ENCODE data around the gene IKBKE. TPM values are rescaled to one million over a fixed set of nuclear protein-coding genes. Genes with fewer than 3 reads are reported as not detected.

The IKBKE gene
- polyA plus RNA-seq, 2 of the 4 experiments (the other 2 are of a cell fraction) = 6.3 to 6.4 TPM

GRCh38 chr1:206490771-206491405 is 20.6 kb downstream of the IKBKE start:
- no peak for ATAC-seq
- CTCF ChIA-PET = interaction anchor here (0.7 to 10.1 kb wide), 47 partner anchors 12 to 1336 kb away, joined by 3 to 188 read pairs (median 7); partner anchors contain the start of genes DYRK3, IKBKE and RASSF5
- POLR2A ChIA-PET = no interaction called here
- no peaks in the 10 kb centered on the region for H3K4me1 ChIP-seq
- no peak overlapping the region for H3K4me3 ChIP-seq
- TF ChIP-seq RCOR1 (IDR thresholded peaks at IDR 0.05; ENCODE audit: low read depth, low read length) = no peak
- no peak for TF ChIP-seq USF2 (IDR thresholded peaks at IDR 0.05)
- no peak for TF ChIP-seq KDM5A (IDR thresholded peaks at IDR 0.05)
- no peak for TF ChIP-seq JUN (IDR thresholded peaks at IDR 0.05)
- FAIRE-seq = no peak
- DNase-seq (ENCODE audit: low read depth in 1 of 2, low spot score in 1 of 2) = no peak
- no peaks in the 10 kb centered on the region for H3K9me3 ChIP-seq
- 73% methylated on average over 12 of the region's 12 CpGs for WGBS (ENCODE audit: missing lambda C conversion rate)
- H3K27ac ChIP-seq = no peak overlapping the region
- H3K4me2 ChIP-seq = no peak overlapping the region

GRCh38 chr1:206491616-206492015 is 21.3 kb downstream of the IKBKE start:
- POLR2A ChIA-PET = no interaction called here
- TF ChIP-seq HOXB5 (CRISPR knock-in tag; IDR thresholded peaks at IDR 0.05) (no peak), RARB (CRISPR knock-in tag; IDR thresholded peaks at IDR 0.05) (no peak), HES2 (IDR thresholded peaks at IDR 0.05) (no peak), CHD2 (IDR thresholded peaks at IDR 0.05; ENCODE audit: low read length, partially characterized antibody) (no peak), HMGXB4 (CRISPR knock-in tag; IDR thresholded peaks at IDR 0.05; ENCODE audit: borderline replicate concordance) (no peak), RFX5 (IDR thresholded peaks at IDR 0.05) (no peak)

GRCh38 chr1:206492589-206492988 is 22.3 kb downstream of the IKBKE start:
- H3K4me1 ChIP-seq = no peaks in the 10 kb centered on the region
- no peak for TF ChIP-seq HOXA7 (CRISPR knock-in tag; IDR thresholded peaks at IDR 0.05)
- no peak for TF ChIP-seq HMGXB4 (CRISPR knock-in tag; IDR thresholded peaks at IDR 0.05; ENCODE audit: borderline replicate concordance)
- TF ChIP-seq NPAS2 (CRISPR knock-in tag; IDR thresholded peaks at IDR 0.05; ENCODE audit: borderline replicate concordance) = no peak
- no peak for TF ChIP-seq POLR2A (IDR thresholded peaks at IDR 0.05; ENCODE audit: low read length)
- TF ChIP-seq TP53 (CRISPR knock-in tag; IDR thresholded peaks at IDR 0.05) = no peak
- no peak for TF ChIP-seq RARB (CRISPR knock-in tag; IDR thresholded peaks at IDR 0.05)
- DNase-seq (ENCODE audit: low read depth in 1 of 2, low spot score in 1 of 2) (no peak), ATAC-seq (no peak), FAIRE-seq (no peak)
- H3K9me3 ChIP-seq = no peaks in the 10 kb centered on the region
- H3K4me2 ChIP-seq = no peak overlapping the region
- no peak overlapping the region for H3K4me3 ChIP-seq
- ChIA-PET CTCF (interaction anchor here (1.7 to 10.1 kb wide), 5 partner anchors 10 to 489 kb away, joined by 6 to 188 read pairs (median 11); partner anchors contain the start of gene RASSF5), POLR2A (no interaction called here)
- WGBS (ENCODE audit: missing lambda C conversion rate) = 90% methylated on average over 9 of the region's 10 CpGs
- H3K27ac ChIP-seq = no peak overlapping the region

More at GRCh38 chr1:206491616-206492015, 21.3 kb downstream of the IKBKE start:
- Histone ChIP-seq H3K4me3 (no peak overlapping the region), H3K27ac (no peak overlapping the region), H3K9me3 (no peaks in the 10 kb centered on the region), H3K4me1 (no peaks in the 10 kb centered on the region), H3K4me2 (no peak overlapping the region)
- CTCF ChIA-PET = interaction anchor here (0.8 to 10.1 kb wide), 12 partner anchors 11 to 490 kb away, joined by 3 to 188 read pairs (median 31); partner anchors contain the start of gene RASSF5
- FAIRE-seq (no peak), ATAC-seq (no peak), DNase-seq (ENCODE audit: low read depth in 1 of 2, low spot score in 1 of 2) (no peak)
- WGBS (ENCODE audit: missing lambda C conversion rate) = 88% methylated on average over 4 of the region's 4 CpGs
